ENCODE measurements around the gene ATG5.

- TF ChIP-seq CTCF (IDR thresholded peaks at IDR 0.05) (no peak), GATA2 (CRISPR knock-in tag; IDR thresholded peaks at IDR 0.05) (no peak), YY1 (IDR thresholded peaks at IDR 0.05; ENCODE audit: low read depth) (no peak)
These were observed 9.2 kb downstream of the ATG5 start for GRCh38 chr6:106316375-106316766.

Data from SK-N-SH (cell line).